NCI-H1092 (cell line): ENCODE results near the gene PIP5KL1.

Experiments
- DNase-seq: peaks from one replicate; lab custom pipeline; 2025; lab: John Stamatoyannopoulos, UW

The PIP5KL1 gene

GRCh38 chr9:127872369-127873222 lies 58.0 kb downstream of the PIP5KL1 start:
- no peak for DNase-seq

DNA sequence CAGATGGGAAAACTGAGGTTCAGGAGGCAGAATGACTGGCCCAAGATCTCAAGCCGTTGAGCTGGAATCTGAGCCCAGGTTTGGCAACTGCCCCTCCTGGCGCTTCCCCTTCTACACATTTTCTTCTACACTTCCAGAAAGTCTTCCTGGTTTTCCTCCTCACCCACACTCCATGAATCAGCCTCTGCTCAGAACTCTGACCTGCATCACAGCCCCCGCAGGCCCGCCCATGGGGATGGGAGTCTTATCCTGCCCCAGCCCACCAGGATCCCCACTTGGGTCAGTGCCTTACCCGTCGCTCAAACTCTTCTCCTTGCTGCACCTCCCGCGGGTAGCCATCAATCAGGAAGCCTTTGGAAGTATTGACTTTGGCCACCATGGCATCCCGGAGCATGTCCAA lies 59.0 kb downstream of the PIP5KL1 start:
- DNase-seq: no peak

DNA sequence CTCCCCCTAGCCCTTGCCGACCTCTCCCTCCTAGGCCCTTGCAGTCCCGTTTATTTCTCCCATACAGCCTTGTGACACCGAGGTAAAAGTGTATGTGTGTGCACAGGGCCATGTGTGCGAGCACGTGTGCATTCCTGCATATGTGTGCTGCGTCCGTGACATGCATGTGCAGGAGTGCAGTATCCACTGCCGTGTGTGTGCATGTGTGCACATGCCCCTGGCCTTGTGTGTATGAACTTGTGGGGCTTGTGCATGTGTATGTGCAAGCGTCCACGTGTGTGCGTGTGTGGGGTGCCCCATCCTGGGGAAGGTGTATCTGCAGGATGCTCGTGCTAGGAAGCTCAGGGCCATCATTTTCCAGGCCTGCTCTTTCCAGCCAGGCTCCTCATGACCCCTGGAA lies 59.7 kb downstream of the PIP5KL1 start:
- no peak for DNase-seq
